NOMO-1 (cell line): ENCODE data around the gene RET.

Experiments used
- DNase-seq, 2 experiments: peaks; one replicate each; lab custom pipeline; 2025; ENCODE audit not compliant: unreplicated experiment in 2 of 2; lab: John Stamatoyannopoulos, UW

The RET gene

DNA sequence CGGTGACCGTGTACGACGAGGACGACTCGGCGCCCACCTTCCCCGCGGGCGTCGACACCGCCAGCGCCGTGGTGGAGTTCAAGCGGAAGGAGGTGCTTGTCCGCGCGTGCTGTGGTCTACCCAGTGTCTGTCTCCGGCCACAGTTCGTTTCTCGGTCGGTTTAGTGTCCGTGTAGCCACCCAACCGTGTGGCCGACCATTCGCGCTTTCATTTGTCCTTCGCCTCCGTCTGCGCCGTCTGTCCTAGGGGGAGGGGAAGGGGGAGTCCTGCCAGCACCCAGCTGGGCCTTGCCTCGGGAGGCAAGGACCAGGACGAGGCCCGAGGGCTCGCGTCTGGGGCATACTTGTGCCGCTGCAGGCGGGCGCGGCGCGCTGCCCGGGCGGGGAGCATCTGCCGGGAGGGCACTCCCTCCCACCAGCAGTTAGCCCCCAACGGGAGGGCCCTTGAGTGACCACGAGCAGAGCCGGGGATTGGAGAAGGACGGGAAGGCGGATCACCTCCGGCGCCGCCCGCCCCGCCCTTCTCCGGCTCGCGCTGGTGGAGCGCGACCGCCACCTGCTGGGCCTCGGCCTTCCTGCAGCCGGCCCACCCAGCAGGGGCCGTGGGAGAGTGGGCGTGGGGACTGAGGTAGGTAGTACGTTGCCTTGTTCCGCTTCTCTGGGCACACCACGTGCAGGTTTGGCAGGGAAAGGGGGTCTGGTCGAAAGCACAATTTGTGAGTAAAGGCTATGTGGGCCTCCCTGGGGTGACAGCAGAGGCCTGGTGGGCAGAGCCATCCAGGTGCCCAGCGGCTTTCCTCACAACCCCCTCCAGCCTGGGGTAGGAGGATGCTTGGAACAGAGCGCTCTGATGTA, 28.5 kb downstream of the RET start:
- DNase-seq, result peak; percentile 14 to 23

DNA sequence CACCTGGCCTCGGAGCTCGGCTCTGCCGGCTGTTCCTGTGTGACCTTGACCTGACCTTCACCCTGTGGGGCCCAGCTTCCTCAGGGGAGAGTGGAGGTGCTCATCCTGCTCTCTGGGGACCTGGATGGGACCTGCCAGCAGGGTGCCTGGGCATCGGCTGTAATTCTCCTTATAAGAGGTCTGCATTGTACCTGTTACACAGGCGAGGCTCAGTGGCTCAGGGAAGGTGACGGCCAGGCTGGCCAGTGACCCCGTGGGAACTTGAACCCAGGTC, 29.0 kb downstream of the RET start:
- no peak for DNase-seq

DNA sequence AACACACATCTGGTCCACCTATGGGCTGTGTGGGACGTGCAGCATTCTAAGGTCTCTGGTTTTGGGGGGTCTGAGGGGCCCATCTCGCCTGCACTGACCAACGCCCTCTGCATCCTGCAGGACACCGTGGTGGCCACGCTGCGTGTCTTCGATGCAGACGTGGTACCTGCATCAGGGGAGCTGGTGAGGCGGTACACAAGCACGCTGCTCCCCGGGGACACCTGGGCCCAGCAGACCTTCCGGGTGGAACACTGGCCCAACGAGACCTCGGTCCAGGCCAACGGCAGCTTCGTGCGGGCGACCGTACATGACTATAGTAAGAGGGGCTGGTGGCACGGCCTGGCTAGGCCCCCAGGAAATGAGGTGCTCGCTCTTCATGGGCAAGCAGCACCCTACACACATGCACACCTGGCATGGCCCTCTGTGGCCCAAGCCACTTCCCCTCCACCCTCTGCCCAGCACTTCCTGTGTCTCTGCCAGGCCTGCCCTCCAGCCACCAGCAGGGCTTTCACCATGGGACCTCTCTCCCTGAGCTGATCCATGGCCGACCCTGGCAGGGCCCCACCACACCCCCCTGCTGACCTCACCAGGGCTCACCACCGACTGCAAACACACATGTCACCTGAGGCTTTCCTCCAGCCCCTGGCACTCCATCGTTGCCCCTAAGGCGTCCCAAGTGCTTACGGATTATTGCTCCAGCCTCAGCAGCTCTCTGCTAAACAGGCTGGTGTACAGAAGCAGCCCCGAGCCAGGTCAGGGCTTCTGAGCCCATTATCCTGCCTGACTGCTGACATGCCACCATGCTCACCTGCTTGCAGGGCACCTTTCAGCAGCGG, 29.6 kb downstream of the RET start:
- DNase-seq, result no peak

DNA sequence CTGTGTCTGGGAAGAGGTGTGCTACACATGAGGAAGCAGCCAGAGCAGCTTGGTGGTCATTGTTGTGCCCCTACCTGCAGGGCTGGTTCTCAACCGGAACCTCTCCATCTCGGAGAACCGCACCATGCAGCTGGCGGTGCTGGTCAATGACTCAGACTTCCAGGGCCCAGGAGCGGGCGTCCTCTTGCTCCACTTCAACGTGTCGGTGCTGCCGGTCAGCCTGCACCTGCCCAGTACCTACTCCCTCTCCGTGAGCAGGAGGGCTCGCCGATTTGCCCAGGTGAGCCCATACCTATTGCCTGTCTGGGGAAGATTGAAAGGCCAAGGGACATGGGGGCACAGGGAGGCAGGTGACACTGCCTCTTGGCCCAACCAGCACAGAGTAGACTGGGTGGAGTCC, 32.1 kb downstream of the RET start:
- no peak for DNase-seq

DNA sequence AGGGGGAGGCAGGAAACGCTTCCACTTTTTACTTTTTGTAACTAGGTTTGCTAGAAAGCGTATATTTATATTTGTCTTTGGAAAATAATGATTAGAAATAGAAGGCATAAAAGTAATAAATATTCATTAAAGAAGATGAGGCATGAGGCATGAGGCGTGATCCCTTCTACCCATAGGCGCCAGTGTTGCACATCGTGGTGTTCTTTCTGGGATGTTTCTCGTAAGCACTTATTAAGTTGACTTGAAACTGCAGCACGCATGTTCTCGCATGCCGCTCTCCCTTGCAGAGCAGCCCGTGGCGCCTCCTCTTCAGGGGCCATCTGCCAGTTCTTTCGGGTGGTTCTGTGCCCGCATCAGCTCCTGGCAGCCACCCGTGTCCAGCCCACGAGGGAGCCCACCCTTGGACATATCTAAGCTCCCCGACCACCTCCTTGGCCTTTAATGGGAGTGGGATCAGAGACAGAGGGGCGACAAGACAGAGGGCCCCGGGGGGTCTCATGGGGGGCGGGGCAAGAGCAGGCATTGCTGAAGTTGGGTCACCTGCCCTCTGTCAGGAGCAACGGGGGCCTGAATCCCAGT, 32.9 kb downstream of the RET start:
- no peak for DNase-seq

DNA sequence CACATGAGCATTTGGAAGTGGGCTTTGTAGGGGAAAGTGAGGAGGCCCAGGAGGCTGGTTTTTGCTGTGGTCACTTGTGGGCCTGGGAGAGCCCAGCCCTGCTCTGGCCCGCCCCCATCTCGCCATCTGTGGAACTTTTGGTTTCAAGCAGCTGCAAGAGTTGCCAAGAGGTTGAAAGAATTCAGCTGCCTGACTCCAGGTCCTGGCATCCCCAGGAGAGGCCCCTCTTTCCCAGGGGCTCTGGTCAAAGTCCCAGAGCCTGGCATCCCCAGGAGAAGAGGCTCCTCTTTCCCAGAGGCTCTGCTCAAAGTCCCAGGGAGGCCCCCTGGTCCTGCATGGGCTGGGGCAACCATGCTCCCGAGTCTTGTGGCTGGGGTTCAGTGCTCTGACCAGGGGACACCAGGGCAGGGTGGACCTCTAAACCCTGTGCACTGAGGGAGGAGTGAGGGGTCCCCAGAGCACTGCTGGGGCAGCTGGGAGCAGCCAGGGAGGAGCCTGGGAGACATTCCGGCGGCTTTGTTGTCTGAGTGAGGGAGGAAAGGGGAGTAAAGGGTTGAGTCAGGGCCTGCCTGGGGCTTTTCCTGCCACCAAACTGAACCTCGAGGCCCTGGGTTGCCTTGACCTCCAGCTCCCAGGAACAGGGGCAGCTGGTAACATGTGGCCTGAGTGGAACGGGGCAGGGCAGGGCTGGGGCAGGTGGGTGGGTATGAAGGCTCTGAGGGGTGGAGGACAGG, 33.6 kb downstream of the RET start:
- DNase-seq, result no peak

DNA sequence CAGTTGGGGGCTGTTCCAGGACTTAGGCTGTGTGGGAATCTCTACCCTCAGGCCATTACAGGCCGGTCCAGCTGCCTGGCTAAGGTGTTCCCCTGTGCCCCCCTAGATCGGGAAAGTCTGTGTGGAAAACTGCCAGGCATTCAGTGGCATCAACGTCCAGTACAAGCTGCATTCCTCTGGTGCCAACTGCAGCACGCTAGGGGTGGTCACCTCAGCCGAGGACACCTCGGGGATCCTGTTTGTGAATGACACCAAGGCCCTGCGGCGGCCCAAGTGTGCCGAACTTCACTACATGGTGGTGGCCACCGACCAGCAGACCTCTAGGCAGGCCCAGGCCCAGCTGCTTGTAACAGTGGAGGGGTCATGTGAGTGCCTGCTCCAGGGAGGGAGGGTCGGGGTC, 34.2 kb downstream of the RET start:
- DNase-seq, result no peak

DNA sequence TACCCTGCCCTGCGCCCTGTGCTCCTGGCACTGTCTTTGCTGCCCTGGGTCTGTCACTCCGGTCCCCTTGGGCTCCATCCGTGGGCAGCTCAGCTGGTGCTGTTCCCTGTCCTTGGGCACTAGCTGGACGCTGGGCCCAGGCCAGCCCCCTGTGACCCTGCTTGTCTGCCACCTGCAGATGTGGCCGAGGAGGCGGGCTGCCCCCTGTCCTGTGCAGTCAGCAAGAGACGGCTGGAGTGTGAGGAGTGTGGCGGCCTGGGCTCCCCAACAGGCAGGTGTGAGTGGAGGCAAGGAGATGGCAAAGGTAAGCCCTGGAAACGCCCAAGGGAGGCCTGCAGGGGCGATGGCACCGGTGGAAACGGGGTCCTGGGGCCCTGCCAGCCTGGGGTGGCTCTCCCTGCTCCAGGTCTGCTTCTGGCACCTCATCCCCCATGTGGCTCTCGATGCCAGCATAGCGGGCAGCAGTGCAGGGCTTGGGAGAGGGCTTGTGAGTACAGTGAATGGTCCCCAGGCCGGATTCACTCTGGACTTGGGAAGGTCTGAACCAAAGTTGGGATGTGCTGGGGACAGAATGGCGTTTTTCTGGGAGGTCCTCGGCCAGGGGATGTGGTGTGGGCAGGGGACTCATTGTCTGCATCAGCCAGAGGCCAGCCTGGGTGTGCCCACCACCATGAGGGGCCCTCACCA, 35.2 kb downstream of the RET start:
- no peak for DNase-seq

DNA sequence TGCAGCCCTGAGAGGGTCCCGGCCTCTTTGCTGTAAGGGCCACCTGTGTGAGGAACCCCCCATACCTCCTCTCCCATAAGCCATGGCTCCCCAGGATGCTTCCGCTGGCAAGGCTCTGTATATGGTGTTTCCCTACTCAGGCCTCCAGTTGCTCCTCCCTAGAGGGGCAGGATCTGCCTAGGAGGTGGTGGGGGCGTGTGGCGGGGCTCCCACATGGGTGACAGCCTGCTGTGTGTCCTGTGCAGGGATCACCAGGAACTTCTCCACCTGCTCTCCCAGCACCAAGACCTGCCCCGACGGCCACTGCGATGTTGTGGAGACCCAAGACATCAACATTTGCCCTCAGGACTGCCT, 35.7 kb downstream of the RET start:
- no peak for DNase-seq

DNA sequence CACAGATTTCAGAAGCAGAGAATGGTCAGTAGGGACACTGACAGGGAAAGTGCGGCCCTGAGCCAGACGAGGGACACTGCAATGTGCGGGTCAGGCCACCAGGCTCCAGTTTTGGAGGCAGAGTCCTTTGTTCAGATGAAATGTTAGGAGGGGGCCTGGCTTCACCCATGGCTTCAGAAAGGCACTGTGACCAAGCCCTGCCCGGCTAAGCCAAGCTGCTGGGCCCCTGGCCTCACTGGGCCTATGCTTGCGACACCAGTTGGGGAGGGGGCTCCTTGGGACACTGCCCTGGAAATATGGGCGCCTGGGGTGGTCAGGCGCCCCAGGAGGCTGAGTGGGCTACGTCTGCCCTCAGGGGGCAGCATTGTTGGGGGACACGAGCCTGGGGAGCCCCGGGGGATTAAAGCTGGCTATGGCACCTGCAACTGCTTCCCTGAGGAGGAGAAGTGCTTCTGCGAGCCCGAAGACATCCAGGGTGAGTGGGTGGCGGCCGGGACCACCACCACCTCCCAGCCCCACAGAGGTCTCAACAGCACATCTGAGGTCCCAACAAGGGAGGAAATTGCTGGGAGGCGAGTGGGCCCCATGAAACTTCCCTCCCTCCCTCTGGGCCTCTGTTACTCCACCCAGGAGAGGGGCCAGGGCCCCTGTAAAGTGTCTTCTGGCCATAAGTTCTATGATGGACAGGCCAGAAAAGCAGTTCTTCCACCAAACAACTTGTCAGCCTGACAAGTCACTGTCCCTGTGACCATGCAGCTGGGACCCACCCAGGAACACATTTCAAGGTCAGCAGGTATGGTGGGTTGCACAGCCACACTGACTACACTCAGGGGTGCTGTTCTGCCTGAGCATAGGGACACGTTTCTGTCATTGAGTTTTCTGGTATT, 36.6 kb downstream of the RET start:
- no peak for DNase-seq

DNA sequence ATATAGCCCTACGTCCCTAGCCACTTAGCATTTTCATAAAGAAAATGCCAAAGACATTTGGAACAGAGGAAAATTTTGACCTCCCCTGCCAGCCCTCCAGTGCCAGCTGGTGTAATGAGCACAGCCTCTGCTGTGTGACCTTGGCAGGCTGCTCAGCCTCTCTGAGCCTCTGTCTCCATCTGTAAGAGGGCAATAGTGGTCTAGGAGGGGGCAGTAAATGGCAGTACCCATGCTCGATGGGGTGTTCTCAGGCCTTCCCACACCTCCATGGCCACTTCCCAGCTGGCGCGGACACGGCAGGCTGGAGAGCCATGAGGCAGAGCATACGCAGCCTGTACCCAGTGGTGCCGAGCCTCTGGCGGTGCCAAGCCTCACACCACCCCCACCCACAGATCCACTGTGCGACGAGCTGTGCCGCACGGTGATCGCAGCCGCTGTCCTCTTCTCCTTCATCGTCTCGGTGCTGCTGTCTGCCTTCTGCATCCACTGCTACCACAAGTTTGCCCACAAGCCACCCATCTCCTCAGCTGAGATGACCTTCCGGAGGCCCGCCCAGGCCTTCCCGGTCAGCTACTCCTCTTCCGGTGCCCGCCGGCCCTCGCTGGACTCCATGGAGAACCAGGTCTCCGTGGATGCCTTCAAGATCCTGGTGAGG, 37.3 kb downstream of the RET start:
- no peak for DNase-seq

DNA sequence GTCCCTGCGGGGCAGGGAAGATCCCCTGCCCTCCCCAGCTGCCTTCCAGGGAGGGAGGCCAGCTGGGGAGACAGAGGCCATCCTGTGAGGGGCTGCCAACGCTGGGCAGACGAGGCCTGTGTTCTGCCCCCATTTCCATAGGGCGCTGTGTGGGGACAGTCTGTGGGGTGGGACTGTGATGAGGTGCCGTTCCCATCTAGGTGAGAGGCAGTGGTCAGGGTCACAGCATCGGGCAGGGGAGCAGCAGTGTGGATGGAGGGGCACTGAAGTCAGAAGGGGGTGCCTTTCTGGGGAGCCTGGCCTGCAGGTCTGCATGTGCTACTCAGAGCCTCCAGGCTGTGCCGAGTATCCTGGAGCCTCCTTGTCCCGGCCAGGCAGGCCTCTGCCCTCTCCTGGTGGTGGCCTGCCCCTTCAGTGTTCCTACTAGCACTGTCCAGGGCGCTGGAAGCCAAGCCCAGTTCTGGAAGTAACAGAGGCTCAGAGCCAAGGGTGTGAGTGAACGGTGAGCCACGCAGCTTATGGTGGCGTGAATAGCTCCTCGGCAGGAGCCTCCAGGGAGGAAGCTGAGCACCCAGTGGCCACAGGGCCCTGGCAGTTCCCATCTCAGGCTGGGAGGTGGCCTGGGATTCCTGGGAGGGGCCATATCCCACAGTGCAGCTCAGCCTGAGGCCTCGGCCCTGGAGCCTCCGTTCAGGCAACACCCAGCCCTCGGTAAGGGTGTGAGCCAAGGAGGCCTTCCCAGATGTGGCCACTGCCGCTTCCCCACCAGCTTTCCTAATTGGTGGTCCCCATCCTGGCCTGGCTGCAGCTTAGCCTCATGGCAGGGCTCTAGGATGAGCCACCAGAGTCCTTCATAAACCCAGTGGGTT, 38.1 kb downstream of the RET start:
- DNase-seq, result no peak

DNA sequence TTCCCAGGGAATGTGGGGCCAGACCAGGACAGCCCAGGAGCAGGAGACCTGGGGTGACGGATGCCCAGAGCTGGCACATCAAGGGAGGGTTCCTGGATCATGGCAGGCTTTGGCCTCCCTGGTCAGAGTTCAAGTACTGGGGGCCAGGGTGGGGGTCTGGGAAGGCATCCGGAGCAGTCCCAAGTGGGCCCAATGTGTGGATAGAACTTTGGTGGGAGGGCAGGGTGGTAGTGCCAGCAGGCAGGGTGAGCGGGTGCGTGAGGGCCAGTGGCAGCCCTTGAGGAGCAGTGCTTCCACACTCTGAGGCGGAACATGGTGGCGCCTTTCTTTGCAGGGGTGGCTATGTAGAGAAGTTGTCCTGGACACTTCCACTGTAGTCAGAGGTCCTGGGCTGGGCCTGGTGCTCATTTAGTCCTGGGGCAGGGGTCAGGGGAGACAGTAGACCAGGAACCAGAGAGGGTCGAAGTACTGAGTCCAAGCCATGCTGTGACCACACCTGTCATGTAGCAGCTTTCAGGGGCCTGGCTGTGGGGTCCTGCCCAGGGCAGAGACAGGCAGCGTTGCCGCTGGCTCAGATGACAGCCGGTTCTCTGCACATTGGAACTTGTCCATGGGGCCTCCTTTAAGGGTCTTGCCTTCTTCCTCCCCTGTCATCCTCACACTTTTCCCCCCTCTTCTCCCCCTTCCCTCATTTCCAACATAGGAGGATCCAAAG, 39.2 kb downstream of the RET start:
- no peak for DNase-seq

DNA sequence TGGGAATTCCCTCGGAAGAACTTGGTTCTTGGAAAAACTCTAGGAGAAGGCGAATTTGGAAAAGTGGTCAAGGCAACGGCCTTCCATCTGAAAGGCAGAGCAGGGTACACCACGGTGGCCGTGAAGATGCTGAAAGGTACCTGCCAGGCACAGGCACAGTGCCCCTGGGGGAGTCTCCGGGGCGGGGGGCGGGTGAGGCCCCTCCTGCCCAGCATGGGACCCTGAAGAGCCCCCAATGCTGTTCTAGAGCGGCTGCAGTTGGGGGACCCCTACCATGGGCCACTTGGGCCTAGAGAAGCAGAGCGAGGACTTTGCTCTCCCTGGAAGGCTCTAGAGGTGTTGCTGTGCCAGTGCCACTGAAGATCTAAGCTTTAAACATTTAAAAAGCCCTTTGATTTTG, 39.7 kb downstream of the RET start:
- no peak for DNase-seq

DNA sequence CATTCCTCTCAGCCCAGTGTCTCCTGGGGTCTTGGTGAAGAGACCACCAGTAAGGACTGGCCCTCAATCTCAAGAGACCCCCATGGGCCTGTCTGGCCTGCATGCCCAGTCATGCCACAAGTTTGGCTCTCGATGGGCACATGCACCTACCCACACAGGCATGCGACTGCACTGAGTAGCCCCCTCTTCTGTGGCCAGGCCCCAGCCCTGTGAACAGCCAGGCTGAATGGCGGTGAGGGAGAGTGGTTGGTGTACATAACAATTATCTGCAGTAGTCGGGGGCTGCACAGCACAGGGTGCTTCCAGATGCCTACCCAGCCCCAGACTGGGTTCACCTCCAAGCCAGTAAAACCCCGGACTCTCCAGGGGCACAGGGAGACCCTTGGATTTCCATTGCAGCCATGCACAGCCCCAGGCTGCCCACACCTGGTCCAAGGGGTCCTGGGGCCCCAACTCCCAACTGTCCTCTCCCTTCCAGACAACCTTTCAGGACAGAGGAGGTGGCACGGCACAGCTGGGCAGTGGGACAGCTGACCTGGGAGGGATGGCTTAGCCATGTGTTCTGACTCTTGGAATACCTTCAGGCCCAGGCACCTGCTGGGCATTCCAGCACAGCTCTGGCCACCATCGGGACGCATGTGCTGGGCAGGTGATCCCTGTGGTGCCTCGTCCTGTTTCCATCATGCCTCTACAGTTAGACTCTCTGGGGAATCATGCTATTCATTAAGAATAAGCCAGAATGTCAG, 40.3 kb downstream of the RET start:
- DNase-seq, result no peak

DNA sequence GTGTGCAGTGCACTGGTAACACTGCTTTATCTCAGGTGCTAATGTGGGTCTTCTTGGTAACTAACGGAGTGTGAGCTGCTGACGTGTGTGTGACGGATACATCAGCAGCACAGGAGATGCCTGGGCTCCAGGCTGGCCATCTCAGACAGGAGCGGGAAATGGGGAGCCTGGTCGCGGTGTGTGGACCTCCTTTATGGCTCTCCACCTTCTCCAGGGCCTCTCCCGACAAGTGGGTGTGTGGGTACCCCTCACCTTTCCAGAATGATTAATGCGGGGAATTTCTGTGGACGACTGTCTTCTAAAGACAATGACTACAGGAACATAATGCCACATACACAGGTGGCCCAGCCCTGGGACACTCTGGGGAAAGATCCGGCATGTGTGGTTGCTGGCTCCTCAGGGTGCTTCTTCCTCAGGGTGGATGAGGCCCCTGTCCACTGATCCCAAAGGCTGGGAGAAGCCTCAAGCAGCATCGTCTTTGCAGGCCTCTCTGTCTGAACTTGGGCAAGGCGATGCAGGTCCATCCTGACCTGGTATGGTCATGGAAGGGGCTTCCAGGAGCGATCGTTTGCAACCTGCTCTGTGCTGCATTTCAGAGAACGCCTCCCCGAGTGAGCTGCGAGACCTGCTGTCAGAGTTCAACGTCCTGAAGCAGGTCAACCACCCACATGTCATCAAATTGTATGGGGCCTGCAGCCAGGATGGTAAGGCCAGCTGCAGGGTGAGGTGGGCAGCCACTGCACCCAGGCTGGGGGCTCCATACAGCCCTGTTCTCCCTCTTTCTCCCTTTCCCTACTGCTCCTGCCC, 41.1 kb downstream of the RET start:
- no peak for DNase-seq
